ENCODE data around the gene ZNF547. TPM values are rescaled to one million over a fixed set of nuclear protein-coding genes. Genes with fewer than 3 reads are reported as not detected.
A peak's percentile ranks its signal among the peaks of the same experiment; 100 is the strongest.

Gene ZNF547
- total RNA-seq, 1 experiment from 2014 or later = 1.4 TPM

- Histone ChIP-seq H3K27ac (ENCODE audit: low read depth, low read length) (peak within 1 kb of the TSS; percentile 78), H3K4me3 (replicated peaks in 1 of 2; ENCODE audit: low read depth in 1 of 2, low read length in 2 of 2) (peak within 1 kb of the TSS; percentile 75 to 80), H3K36me3 (ENCODE audit: control insufficient read depth in 1 of 2, insufficient read depth in 2 of 2, low read length in 2 of 2) (peaks cover 10 to 13% of the 10 kb centered on the region in 2 experiments; a peak in 2 of 4 replicates), H3K9ac (ENCODE audit: low read length) (peak within 1 kb of the TSS; percentile 83), H3K4me1 (ENCODE audit: control insufficient read depth in 1 of 2, insufficient read depth in 2 of 2, low read length in 2 of 2) (peaks cover 9 to 13% of the 10 kb centered on the region in 2 experiments), H3K9me2 (ENCODE audit: insufficient read depth) (no peaks in the 10 kb centered on the region), H3K79me2 (ENCODE audit: insufficient read depth, low read length) (peaks cover 25% of the 10 kb centered on the region), H2AFZ (ENCODE audit: low read depth, low read length, poor library complexity, severe bottlenecking) (peak within 1 kb of the TSS; percentile 49), H3K4me2 (ENCODE audit: low read length) (peak within 1 kb of the TSS; percentile 89), H4K20me1 (ENCODE audit: insufficient read depth) (no peaks in the 10 kb centered on the region), H3K27me3 (ENCODE audit: insufficient read depth, low read length) (no peaks in the 10 kb centered on the region), H3K9me3 (ENCODE audit: control insufficient read depth in 1 of 2, insufficient read depth in 1 of 2, low read depth in 1 of 2, low read length in 2 of 2) (no peaks in the 10 kb centered on the region)
- TF ChIP-seq POLR2AphosphoS5 (IDR thresholded peaks at IDR 0.05; ENCODE audit: low read depth, low read length) = peak; percentile 86
- 0 out of 2 replicates have a peak, but pooled peaks have one; percentile 30 for TF ChIP-seq ELF1 (IDR thresholded peaks at IDR 0.05; ENCODE audit: borderline replicate concordance, low read depth)
- TF ChIP-seq ZNF274 (IDR thresholded peaks at IDR 0.05; ENCODE audit: low read depth, low read length) = no peak
- no peak for TF ChIP-seq ZBTB33 (IDR thresholded peaks at IDR 0.05; ENCODE audit: extremely low read depth, insufficient replicate concordance, low read length)
- no peak for TF ChIP-seq RAD21 (IDR thresholded peaks at IDR 0.05; ENCODE audit: low read depth)
- TF ChIP-seq POLR2A (IDR thresholded peaks at IDR 0.05; ENCODE audit: borderline replicate concordance, extremely low read depth, insufficient read depth, insufficient read length) = peak; percentile 53
- TF ChIP-seq MAX (IDR thresholded peaks at IDR 0.05) = peak; percentile 52
- TF ChIP-seq CEBPB (IDR thresholded peaks at IDR 0.05; ENCODE audit: low read depth) = no peak
- no peak for TF ChIP-seq EZH2phosphoT487 (IDR thresholded peaks at IDR 0.05; ENCODE audit: borderline replicate concordance)
- TF ChIP-seq EGR1 (IDR thresholded peaks at IDR 0.05; ENCODE audit: low read depth) = no peak
- TF ChIP-seq SP1 (IDR thresholded peaks at IDR 0.05; ENCODE audit: low read depth) = peak; percentile 55
- no peak for TF ChIP-seq SIN3A (IDR thresholded peaks at IDR 0.05; ENCODE audit: low read depth)
- peak; percentile 92 for TF ChIP-seq ZFX (IDR thresholded peaks at IDR 0.05)
- POLR2A ChIA-PET = interaction anchor here (1.1 to 1.7 kb wide), 2 partner anchors 12 to 18 kb away, joined by 3 to 4 read pairs; no protein-coding TSS in a partner anchor
- peak; percentile 92 for DNase-seq (ENCODE audit: low read depth, low spot score)
- ATAC-seq = peak; percentile 99
- RAD21 ChIA-PET (ENCODE audit: low non-redundant PET in 1 of 2, low total read pairs in 2 of 2, uncharacterized antibody in 2 of 2, unreplicated experiment in 2 of 2) = no interaction called here
- BruUV-seq (replicated peaks) = TSS peak; percentile 60
- intact Hi-C loops (cut with micrococcal nuclease) = loop anchor here (1.0 kb wide), 1 partner anchor 41 kb away; no protein-coding TSS in a partner anchor
- CTCF ChIA-PET = interaction anchor here (1.1 kb wide), 1 partner anchor 1194 kb away, joined by 3 read pairs; no protein-coding TSS in a partner anchor
Observed at GRCh38 chr19:57320180-57321084, 42.9 kb upstream of the ZNF547 start, which contains the start of gene ZNF543. Gene ZNF543 (plus strand): TSS chr19:57320472. CDS start chr19:57320854, 382 bp downstream.

All from HCT116 (cell line).